T follicular helper cell (primary cell): ENCODE data around the gene TRPV6.
A peak's percentile ranks its signal among the peaks of the same experiment; 100 is the strongest.

Source experiments
- DNase-seq: peaks from one replicate; pipeline ENCODE4 v3.0.0-alpha.2; 2020; ENCODE audit warnings: low read depth

TRPV6 gene

GRCh38 chr7:142883571-142884285 is 1.8 kb downstream of the TRPV6 start:
- no peak for DNase-seq

DNA sequence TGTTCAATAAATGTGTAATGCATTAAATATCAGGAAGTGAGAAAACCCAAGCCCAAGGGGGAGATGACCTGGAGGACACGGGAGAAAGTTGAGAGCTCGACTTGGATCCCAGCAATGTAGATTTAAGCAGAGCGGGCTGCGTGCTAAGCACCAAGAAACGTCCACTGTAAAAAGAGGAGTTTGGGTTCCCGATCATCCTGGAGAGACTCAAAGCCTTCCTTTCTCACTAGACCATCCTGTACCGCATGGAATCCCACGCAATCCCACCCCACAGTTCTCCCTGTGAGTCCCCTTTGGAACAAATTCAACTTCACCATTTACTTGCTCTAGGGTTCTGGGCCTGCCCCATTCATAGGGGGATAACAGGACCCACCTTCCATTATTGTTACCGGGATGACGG is 2.4 kb downstream of the TRPV6 start:
- DNase-seq = no peak

- DNase-seq = no peak
Observed at GRCh38 chr7:142882338-142882678, 3.2 kb downstream of the TRPV6 start.

DNA sequence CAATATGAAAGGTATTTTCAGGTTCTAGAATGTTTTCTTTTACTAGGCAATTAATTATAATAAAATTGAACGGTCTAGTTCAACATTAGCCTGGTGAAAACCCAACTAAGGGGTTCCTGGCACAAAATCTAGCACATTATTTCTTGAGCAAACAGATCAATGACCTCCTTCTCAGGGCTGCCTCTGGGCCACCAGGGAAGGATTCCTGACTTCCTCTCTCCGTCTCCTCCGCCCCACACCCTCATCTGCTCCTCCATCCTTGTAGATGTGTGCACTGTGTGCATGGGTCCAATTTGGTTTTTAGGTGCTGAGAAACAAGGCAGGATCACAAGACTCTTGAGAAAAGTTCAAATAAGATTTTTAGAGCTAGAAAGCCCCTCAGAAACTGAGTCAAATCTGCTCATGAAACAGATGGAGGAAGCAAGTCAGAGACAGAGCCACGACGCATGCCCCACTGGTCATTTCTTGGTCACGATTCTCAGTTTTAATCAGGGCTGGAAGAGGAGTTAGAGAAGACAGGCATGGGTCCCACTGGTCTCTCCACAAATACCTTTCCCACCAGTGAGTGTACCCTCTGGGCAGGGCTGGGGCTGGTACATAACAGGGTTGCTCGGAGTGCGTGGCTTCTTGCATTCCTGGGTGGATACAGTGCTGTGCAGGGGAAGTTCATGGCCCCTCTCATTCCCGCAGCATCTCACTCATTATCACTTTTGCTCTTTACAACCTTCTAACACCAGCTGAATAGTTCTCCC is 3.8 kb downstream of the TRPV6 start:
- no peak for DNase-seq

- peak; percentile 30 for DNase-seq
Observed at GRCh38 chr7:142880876-142881505, 4.6 kb downstream of the TRPV6 start.

- DNase-seq = no peak
Observed at GRCh38 chr7:142879060-142879459, 6.5 kb downstream of the TRPV6 start.

DNA sequence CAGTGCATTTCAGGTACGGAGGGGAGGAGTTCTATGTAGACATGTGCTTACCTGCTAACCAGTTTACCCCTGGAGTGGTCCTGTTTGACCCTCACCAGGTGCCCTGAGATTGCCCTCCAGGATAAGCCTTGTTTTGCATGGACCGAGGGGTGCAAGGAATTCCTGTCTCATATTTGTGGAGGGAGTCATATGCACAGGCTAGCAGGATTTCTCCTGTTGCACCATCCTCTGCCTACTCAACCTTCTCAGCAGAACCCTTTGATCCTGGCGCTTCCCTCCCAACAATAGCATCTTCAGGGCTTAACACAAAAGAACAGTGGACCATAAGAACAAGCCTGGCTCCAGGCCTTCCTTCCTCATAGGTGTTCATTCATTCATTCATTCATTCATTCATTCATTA is 7.2 kb downstream of the TRPV6 start:
- no peak for DNase-seq

DNA sequence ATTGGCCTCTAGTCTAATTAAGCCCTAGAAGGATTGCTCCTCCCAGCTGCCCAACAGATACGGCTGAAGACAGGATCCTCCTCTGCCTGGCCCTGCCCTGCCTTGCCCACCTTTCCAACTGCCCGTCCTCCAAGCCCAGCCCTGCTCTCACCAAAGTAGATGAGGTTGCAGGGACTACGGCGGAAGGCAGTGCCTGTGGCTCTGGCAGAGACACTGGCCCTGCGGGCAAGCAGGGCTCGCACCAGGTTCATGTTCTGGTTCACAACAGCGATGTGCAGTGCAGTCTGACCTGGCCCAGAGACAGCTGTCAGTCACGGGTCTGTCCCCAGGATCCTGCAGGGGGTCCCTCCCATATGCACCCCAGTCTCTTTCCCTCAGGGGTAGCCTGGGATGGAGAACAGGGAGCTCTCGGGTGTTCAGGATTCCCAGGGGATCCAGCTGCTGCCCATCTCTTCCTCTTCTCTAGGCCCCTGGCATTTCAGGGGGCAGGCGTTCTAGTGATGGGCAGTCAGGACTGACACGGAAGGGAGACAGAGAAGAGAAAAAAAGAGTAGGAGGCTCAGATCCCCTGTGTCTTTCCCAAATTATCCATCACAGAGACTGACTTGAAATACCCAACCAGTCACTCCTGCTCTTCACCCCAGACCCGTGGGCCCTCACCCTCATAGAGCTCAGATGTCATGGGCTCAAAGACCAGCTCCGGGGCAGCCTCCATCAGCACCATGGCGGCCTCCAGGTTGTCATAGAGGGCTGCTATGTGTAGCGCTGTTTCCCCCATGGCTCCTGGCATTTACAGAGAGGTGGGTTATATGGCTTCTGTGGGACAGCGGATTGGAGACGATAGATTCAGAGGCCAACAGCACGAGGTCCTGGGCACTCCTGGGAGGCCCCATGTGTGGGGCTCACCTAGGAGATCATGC is 8.3 kb downstream of the TRPV6 start:
- no peak for DNase-seq

- no peak for DNase-seq
Observed at GRCh38 chr7:142876236-142876960, 9.1 kb downstream of the TRPV6 start.

DNA sequence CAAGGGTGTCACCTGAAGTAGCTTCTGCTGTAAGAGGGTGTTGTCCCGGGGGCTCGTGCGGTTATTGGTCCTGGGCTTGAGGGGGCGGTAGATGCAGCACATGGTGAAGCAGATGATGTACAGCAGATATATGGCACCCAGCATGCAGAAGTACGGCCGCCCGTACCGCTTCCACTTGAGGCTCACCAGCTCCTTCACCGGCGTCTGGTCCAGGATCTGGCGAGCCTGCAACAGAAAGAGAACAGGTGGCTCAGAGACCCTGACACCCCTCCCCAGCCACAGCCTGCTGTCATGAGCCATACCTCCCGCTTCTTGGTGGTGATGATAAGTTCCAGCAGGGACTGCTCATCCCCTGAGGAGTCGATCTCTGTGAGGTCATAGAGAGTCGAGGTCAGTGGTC is 10.1 kb downstream of the TRPV6 start:
- DNase-seq = no peak

DNA sequence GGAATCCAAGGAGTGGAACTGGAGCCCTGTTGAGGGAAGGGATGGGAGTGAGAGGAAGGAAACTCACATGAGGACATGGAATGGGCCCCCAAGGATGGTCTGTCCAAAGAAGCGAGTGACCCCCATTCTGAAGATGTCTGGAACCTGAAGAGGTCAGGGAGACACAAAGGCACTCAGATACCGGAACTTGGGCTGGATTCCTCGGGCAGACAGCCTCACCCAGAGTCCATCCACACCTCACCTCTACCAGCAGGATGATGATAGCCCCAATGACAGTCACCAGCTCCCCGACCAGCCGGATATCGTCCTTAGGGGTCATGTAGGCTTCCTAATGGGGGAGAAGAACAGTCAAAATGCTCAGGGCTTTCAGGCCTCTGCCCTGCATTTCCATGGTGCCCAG is 10.7 kb downstream of the TRPV6 start:
- no peak for DNase-seq

- DNase-seq = no peak
Observed at GRCh38 chr7:142874409-142874808, 11.1 kb downstream of the TRPV6 start.

- no peak for DNase-seq
Observed at GRCh38 chr7:142873871-142874270, 11.7 kb downstream of the TRPV6 start.

DNA sequence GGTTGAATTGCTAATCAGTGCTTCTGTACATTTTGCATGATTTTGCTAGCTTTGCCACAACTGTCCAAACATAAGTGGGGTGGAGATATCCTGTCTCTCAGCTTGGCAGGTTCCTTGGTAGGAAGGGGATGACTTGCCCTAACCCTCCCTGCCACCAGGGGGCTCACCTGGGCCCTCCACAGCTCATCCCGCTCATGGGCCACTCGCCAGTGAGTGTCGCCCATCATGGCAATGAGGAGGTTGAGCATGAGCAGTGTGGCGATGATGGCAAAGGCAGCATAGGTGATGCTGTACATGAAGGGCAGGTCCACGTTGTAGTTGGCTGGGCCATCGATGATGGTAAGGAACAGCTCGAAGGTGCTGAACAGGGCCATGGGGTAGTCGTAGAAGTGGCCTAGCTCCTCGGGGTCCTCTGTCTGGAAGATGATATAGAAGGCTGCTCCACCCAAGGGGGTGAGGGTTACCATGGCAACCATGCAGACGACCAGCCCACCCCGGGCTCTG is 12.2 kb downstream of the TRPV6 start:
- DNase-seq = no peak

GRCh38 chr7:142872106-142872675 is 13.4 kb downstream of the TRPV6 start:
- DNase-seq = no peak

DNA sequence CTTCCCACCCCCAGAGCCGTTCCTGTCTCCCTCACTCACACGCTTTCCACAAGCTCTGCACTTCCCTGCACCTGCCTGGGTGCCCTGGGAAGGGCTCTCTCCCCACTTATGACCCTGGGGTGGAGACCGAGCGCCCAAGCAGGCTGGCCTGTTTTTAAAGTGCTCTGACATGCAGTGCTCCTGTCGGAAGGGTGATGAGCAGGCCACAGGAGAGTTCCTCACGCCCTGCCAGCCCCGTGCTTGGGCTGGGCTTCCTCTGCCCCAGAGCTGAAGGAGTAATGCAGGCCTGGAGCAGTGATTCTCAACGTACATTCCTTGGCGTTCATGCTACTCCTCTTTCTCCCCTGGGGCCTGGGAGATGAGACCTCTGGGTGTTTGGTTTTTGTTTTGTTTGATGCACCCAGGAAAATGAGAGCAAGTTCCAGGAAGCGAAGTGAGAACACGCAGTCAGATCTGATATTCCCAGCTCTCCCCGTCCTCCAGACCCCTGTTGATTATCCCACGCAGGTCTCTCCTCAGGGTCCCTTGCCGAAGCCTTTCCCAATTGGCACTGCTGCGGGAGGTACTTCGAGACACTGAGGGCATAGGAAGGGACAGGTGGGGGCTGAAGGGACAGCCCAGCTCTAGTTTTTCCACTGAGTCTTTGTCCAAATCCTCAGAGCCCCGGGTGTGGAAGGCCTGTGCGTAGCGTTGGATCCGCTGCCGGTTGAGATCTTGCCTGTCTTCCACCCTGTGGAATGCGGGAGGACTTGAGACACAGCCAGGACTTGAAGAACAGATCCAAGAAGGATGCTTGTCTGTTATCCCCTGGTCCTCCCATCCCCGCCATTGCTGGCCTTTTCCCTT is 14.1 kb downstream of the TRPV6 start:
- DNase-seq = no peak

GRCh38 chr7:142870566-142871259 is 14.8 kb downstream of the TRPV6 start:
- DNase-seq = no peak

DNA sequence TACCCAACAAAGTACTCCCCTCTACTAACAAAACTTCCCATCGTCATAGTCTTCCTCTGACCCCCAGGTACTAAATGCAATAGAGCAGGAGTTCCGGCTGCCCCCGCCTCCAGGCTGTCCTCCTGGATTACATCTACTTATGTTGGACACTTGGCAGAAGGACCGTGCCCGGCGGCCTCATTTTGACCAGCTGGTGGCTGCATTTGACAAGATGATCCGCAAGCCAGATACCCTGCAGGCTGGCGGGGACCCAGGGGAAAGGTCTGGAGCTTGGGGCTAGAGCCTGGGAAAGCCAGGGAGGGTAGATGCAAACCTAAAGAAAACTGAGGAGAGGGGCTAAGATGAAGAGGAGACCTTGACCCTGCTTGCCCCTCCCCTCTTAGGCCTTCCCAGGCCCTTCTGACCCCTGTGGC is 15.4 kb downstream of the TRPV6 start:
- no peak for DNase-seq

GRCh38 chr7:142869434-142869833 is 16.1 kb downstream of the TRPV6 start:
- DNase-seq = no peak
